Astrocyte (in vitro differentiated cells and primary cell): ENCODE results near the gene GBX1.

Source experiments
- CTCF ChIP-seq: IDR thresholded peaks from 2 replicates; pipeline ENCODE4 v1.5.1; 2011; ENCODE audit warnings: low read depth, mild to moderate bottlenecking, inconsistent platforms, low read length, moderate library complexity; ENCODE audit not compliant: insufficient read depth
- EZH2 ChIP-seq: IDR thresholded peaks from 2 replicates; pipeline ENCODE4 v1.6.1; 2012; ENCODE audit warnings: mild to moderate bottlenecking, low read length, inconsistent platforms; ENCODE audit not compliant: insufficient read depth

- TF ChIP-seq CTCF, result no peak
- no peak for TF ChIP-seq EZH2
These were observed 8.9 kb upstream of the GBX1 start for GRCh38 chr7:151176401-151176800.
